ENCODE measurements around the gene ALG2.

ALG2 gene

GRCh38 chr9:99257723-99258389, 36.1 kb upstream of the ALG2 start:
- TF ChIP-seq CTCF (conservative IDR thresholded peaks at IDR 0.05; ENCODE audit: low read length) (no peak), EZH2phosphoT487 (IDR thresholded peaks at IDR 0.05; ENCODE audit: borderline replicate concordance) (no peak)
- H3K27me3 ChIP-seq (ENCODE audit: insufficient read depth, low read length, poor library complexity, severe bottlenecking): no peaks in the 10 kb centered on the region

GRCh38 chr9:99255651-99256050, 33.9 kb upstream of the ALG2 start:
- Histone ChIP-seq H3K4me1 (ENCODE audit: insufficient read depth, low read length, poor library complexity, severe bottlenecking) (no peaks in the 10 kb centered on the region), H3K4me3 (ENCODE audit: low read length, poor library complexity, severe bottlenecking) (no peak overlapping the region), H3K36me3 (ENCODE audit: insufficient read depth, low read length) (no peaks in the 10 kb centered on the region), H3K9me2 (replicated peaks; ENCODE audit: low read depth, low read length) (no peaks in the 10 kb centered on the region), H3K79me2 (ENCODE audit: insufficient read depth, low read length) (no peaks in the 10 kb centered on the region), H3K9ac (ENCODE audit: low read depth, low read length, poor library complexity, severe bottlenecking) (no peak overlapping the region), H3K4me2 (ENCODE audit: low read depth, low read length, poor library complexity, severe bottlenecking) (no peak overlapping the region), H2AFZ (ENCODE audit: low read length) (no peak overlapping the region), H3K27me3 (ENCODE audit: insufficient read depth, low read length, poor library complexity, severe bottlenecking) (no peaks in the 10 kb centered on the region), H4K20me1 (ENCODE audit: insufficient read depth, low read length, poor library complexity, severe bottlenecking) (no peaks in the 10 kb centered on the region), H3F3A (ENCODE audit: low read depth) (no peaks in the 10 kb centered on the region), H3K9me3 (ENCODE audit: insufficient read depth, low read depth, low read length) (no peaks in the 10 kb centered on the region)
- TF ChIP-seq EZH2phosphoT487 (IDR thresholded peaks at IDR 0.05; ENCODE audit: borderline replicate concordance) (no peak), CTCF (conservative IDR thresholded peaks at IDR 0.05; ENCODE audit: low read length) (no peak)

More at GRCh38 chr9:99257723-99258389, 36.1 kb upstream of the ALG2 start:
- Histone ChIP-seq H3K9me3 (ENCODE audit: insufficient read depth, low read depth, low read length) (no peaks in the 10 kb centered on the region), H2AFZ (ENCODE audit: low read length) (no peak overlapping the region), H4K20me1 (ENCODE audit: insufficient read depth, low read length, poor library complexity, severe bottlenecking) (no peaks in the 10 kb centered on the region), H3K4me1 (ENCODE audit: insufficient read depth, low read length, poor library complexity, severe bottlenecking) (no peaks in the 10 kb centered on the region), H3K9me2 (replicated peaks; ENCODE audit: low read depth, low read length) (no peaks in the 10 kb centered on the region), H3K79me2 (ENCODE audit: insufficient read depth, low read length) (no peaks in the 10 kb centered on the region), H3K4me2 (ENCODE audit: low read depth, low read length, poor library complexity, severe bottlenecking) (no peak overlapping the region), H3F3A (ENCODE audit: low read depth) (no peaks in the 10 kb centered on the region), H3K9ac (ENCODE audit: low read depth, low read length, poor library complexity, severe bottlenecking) (no peak overlapping the region), H3K4me3 (ENCODE audit: low read length, poor library complexity, severe bottlenecking) (no peak overlapping the region), H3K36me3 (ENCODE audit: insufficient read depth, low read length) (no peaks in the 10 kb centered on the region)

- Histone ChIP-seq H3K79me2 (ENCODE audit: insufficient read depth, low read length) (no peaks in the 10 kb centered on the region), H4K20me1 (ENCODE audit: insufficient read depth, low read length, poor library complexity, severe bottlenecking) (no peaks in the 10 kb centered on the region), H3K36me3 (ENCODE audit: insufficient read depth, low read length) (no peaks in the 10 kb centered on the region), H3K4me2 (ENCODE audit: low read depth, low read length, poor library complexity, severe bottlenecking) (peak overlapping the region; percentile 26), H3K4me1 (ENCODE audit: insufficient read depth, low read length, poor library complexity, severe bottlenecking) (peaks cover 4% of the 10 kb centered on the region), H3K9me3 (ENCODE audit: insufficient read depth, low read depth, low read length) (no peaks in the 10 kb centered on the region), H3K9me2 (replicated peaks; ENCODE audit: low read depth, low read length) (no peaks in the 10 kb centered on the region), H3K9ac (ENCODE audit: low read depth, low read length, poor library complexity, severe bottlenecking) (no peak overlapping the region), H3F3A (ENCODE audit: low read depth) (no peaks in the 10 kb centered on the region), H3K4me3 (ENCODE audit: low read length, poor library complexity, severe bottlenecking) (no peak overlapping the region), H3K27me3 (ENCODE audit: insufficient read depth, low read length, poor library complexity, severe bottlenecking) (no peaks in the 10 kb centered on the region), H2AFZ (ENCODE audit: low read length) (no peak overlapping the region)
- TF ChIP-seq CTCF (conservative IDR thresholded peaks at IDR 0.05; ENCODE audit: low read length) (no peak), EZH2phosphoT487 (IDR thresholded peaks at IDR 0.05; ENCODE audit: borderline replicate concordance) (no peak)
Measured at GRCh38 chr9:99253772-99254431, 32.2 kb upstream of the ALG2 start.

Data from Loucy (cell line).